ENCODE measurements around the gene GPX2. TPM values are rescaled to one million over a fixed set of nuclear protein-coding genes. Genes with fewer than 3 reads are reported as not detected.

The GPX2 gene
- total RNA-seq, 4 donors from 2014 or later: 4.0 TPM; not detected in 3

DNA sequence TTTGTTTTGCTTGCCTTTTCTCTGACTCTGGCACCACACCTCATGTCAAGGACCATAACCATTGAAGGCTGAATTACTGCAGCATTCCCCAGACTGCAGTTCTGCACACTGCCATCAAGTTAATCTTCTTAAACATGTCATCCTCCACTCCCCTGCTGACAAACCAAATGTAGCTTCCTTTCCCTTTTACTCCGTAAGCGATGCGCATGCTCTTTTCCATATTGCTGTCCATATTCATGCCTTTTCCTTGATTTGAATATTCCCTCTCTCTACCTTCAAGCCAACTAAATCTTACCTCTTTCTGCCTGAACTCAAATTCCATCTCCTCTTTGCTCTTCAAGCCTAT lies 13.6 kb downstream of the GPX2 start:
- no peak overlapping the region for H3K27ac ChIP-seq
- no peaks in the 10 kb centered on the region for H3K9me3 ChIP-seq
- DNase-seq: no peak
- H3K4me1 ChIP-seq: peaks cover 0 to 3% of the 10 kb centered on the region in 2 donors
- peaks cover 24 to 25% of the 10 kb centered on the region in 2 donors for H3K36me3 ChIP-seq
- no peak overlapping the region for H3K4me3 ChIP-seq (replicated peaks in 1 of 3)
- no peak for TF ChIP-seq POLR2A (IDR thresholded peaks at IDR 0.05)
- TF ChIP-seq CTCF (IDR thresholded peaks at IDR 0.05): no peak
- WGBS, 2 donors: 95 to 97% methylated on average over 3 of the region's 3 CpGs
- intact Hi-C loops (cut with DNase I): no loop called here
- no peaks in the 10 kb centered on the region for H3K27me3 ChIP-seq

DNA sequence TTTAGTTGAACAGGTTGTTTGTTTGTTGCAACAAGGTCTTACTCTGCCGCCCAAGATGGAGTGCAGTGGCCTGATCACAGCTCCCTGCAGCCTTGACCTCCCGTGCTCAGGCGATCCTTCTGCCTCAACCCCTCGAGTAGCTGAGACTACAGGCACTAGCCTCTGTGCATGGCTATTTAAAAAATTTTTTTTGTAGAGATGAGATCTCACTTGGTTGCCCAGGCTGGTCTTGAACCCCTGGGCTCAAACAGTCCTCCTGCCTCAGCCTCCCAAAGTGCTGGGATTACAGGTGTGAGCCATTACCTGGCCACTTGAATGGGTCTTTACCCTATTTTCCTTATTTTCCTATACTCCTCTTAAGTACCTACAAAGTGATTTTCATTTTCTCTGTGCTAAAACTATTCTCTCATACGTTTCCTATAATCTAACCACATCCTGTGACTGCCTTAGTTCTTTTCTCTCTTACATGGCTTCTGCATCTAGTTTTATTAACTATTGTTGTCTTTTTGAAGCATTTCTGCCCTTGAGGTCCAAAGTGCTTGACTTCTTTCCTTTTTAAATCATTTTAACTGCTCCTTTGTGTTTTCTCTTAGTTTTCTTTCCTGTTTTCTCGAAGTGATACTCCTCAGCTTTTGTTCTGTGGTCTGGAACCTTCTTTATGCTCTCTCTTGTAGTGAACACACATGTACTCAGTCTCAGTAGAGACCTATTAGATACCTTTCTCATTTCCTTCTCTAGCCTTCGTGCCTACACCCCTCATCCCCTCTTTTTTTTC lies 14.1 kb downstream of the GPX2 start:
- no peak for DNase-seq
- intact Hi-C loops (cut with DNase I): no loop called here
- no peak overlapping the region for H3K27ac ChIP-seq
- H3K36me3 ChIP-seq: peaks cover 20 to 25% of the 10 kb centered on the region in 2 donors
- WGBS, 2 donors: 81 to 83% methylated on average over 7 of the region's 7 CpGs
- no peak for TF ChIP-seq POLR2A (IDR thresholded peaks at IDR 0.05)
- TF ChIP-seq CTCF (IDR thresholded peaks at IDR 0.05): no peak
- peaks cover 0 to 3% of the 10 kb centered on the region in 2 donors for H3K4me1 ChIP-seq
- H3K9me3 ChIP-seq: no peaks in the 10 kb centered on the region
- H3K4me3 ChIP-seq (replicated peaks in 1 of 3): no peak overlapping the region
- H3K27me3 ChIP-seq: no peaks in the 10 kb centered on the region

DNA sequence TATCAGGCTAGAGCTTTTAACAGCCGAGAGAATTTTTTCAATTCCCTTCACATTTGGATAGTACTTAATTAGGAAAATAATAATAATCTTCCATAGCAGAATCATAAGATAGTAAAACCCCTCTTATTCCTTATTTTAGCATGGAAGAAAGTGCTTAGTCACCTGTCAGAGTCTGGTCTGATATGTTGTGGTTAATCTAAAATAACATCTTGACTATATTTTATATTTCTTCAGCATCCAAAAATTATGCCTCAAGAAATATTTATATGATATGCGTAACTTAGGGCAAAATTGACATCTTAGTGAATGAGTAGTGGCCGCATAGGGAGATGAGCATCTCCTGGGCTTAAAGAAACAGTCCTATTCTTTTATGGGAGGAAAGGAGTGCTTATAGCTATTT lies 15.5 kb downstream of the GPX2 start:
- no peaks in the 10 kb centered on the region for H3K27me3 ChIP-seq

DNA sequence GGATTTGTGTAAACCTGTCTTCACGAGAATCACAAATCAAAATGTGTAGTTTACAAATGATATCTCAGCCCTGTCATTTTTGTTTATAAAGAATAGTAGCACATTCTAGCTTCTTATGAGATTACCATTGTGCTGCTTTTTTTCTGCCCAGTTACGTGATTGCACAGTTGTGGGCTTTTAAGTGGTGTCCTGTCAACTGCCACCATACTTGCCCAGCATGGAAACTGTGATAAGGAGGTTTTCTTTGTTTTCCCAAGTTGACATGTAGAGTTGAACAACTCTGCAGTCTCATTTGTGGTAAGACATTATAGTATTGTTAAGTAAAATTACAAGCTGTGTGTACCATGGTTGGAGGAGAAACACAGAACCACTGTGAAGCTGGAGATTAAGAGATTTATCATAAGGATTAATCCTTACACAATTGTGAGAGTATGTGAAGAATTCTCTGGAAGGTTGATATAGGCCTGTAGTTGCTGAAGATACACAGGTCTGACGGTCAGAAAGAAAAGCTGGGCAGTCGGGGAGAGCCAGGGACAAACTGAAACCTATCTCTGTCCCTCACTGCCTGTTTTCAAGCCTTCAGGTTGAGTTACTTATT lies 16.0 kb downstream of the GPX2 start:
- WGBS, 2 donors: 79 to 95% methylated on average over 4 of the region's 4 CpGs
- TF ChIP-seq CTCF (IDR thresholded peaks at IDR 0.05) (no peak), POLR2A (IDR thresholded peaks at IDR 0.05) (no peak)
- H3K4me1 ChIP-seq: peaks cover 0 to 3% of the 10 kb centered on the region in 2 donors
- no peak for DNase-seq
- H3K9me3 ChIP-seq: no peaks in the 10 kb centered on the region
- intact Hi-C loops (cut with DNase I): no loop called here
- no peak overlapping the region for H3K4me3 ChIP-seq (replicated peaks in 1 of 3)
- H3K27ac ChIP-seq: no peak overlapping the region
- peaks cover 20 to 25% of the 10 kb centered on the region in 2 donors for H3K36me3 ChIP-seq
- H3K27me3 ChIP-seq: no peaks in the 10 kb centered on the region

More for the DNA sequence above, 15.5 kb downstream of the GPX2 start:
- H3K9me3 ChIP-seq: no peaks in the 10 kb centered on the region
- 92 to 94% methylated on average over 3 of the region's 3 CpGs for WGBS, 2 donors
- no peak for DNase-seq
- H3K4me3 ChIP-seq (replicated peaks in 1 of 3): no peak overlapping the region
- H3K36me3 ChIP-seq: peaks cover 20 to 25% of the 10 kb centered on the region in 2 donors
- TF ChIP-seq CTCF (IDR thresholded peaks at IDR 0.05) (no peak), POLR2A (IDR thresholded peaks at IDR 0.05) (no peak)
- H3K4me1 ChIP-seq: peaks cover 0 to 3% of the 10 kb centered on the region in 2 donors
- intact Hi-C loops (cut with DNase I): no loop called here
- no peak overlapping the region for H3K27ac ChIP-seq

- intact Hi-C loops (cut with DNase I): no loop called here
- Histone ChIP-seq H3K27ac (no peak overlapping the region), H3K4me3 (replicated peaks in 1 of 3) (no peak overlapping the region), H3K27me3 (no peaks in the 10 kb centered on the region), H3K9me3 (no peaks in the 10 kb centered on the region), H3K4me1 (peaks cover 9 to 22% of the 10 kb centered on the region in 2 donors), H3K36me3 (peaks cover 18 to 25% of the 10 kb centered on the region in 2 donors)
- TF ChIP-seq CTCF (IDR thresholded peaks at IDR 0.05) (no peak), POLR2A (IDR thresholded peaks at IDR 0.05) (no peak)
- WGBS, 2 donors: 91 to 94% methylated on average over 3 of the region's 3 CpGs
- no peak for DNase-seq
Measured at GRCh38 chr14:64923015-64923414, 19.5 kb downstream of the GPX2 start.

Data from thyroid gland (tissue), 4 donors.